Retinal pigment epithelial cell (primary cell): ENCODE measurements around the gene CTNNA2.

ENCODE experiments used
- DNase-seq: peaks from one replicate; pipeline ENCODE4 v3.0.0-alpha.2; 2010; ENCODE audit warnings: low read depth
- H3K4me3 ChIP-seq: 2 replicates; pipeline ENCODE4 v1.5.1; 2011; ENCODE audit warnings: mild to moderate bottlenecking, low read length, control low read depth, moderate library complexity
- TF ChIP-seq, protein P1 (sequence below): conservative IDR thresholded peaks from 2 replicates; pipeline ENCODE4 v1.5.1; 2011; ENCODE audit warnings: low read depth, low read length, control low read depth, inconsistent platforms

CTNNA2 gene

DNA sequence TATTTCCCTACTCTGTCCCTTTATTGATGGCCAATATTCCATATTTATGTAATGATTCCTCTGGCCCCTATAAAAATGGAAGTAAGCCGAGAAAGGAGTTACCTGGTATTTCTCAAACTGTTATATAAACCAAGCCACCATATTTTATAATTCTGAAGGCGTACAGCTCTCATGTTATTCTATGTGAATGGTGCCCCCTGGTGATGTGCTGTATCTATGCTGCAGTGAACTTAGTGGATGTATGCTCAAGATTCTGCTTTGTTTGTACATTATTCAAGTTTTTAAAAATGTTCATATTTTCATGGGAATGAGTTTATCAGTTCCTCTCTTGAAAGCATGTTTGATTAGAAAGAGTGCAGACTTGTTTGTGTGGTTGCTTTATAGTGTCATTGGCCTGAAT lies 986.2 kb downstream of the CTNNA2 start:
- TF ChIP-seq, protein P1, sequence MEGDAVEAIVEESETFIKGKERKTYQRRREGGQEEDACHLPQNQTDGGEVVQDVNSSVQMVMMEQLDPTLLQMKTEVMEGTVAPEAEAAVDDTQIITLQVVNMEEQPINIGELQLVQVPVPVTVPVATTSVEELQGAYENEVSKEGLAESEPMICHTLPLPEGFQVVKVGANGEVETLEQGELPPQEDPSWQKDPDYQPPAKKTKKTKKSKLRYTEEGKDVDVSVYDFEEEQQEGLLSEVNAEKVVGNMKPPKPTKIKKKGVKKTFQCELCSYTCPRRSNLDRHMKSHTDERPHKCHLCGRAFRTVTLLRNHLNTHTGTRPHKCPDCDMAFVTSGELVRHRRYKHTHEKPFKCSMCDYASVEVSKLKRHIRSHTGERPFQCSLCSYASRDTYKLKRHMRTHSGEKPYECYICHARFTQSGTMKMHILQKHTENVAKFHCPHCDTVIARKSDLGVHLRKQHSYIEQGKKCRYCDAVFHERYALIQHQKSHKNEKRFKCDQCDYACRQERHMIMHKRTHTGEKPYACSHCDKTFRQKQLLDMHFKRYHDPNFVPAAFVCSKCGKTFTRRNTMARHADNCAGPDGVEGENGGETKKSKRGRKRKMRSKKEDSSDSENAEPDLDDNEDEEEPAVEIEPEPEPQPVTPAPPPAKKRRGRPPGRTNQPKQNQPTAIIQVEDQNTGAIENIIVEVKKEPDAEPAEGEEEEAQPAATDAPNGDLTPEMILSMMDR, result peak; percentile 82
- no peak overlapping the region for H3K4me3 ChIP-seq
- peak; percentile 23 for DNase-seq

DNA sequence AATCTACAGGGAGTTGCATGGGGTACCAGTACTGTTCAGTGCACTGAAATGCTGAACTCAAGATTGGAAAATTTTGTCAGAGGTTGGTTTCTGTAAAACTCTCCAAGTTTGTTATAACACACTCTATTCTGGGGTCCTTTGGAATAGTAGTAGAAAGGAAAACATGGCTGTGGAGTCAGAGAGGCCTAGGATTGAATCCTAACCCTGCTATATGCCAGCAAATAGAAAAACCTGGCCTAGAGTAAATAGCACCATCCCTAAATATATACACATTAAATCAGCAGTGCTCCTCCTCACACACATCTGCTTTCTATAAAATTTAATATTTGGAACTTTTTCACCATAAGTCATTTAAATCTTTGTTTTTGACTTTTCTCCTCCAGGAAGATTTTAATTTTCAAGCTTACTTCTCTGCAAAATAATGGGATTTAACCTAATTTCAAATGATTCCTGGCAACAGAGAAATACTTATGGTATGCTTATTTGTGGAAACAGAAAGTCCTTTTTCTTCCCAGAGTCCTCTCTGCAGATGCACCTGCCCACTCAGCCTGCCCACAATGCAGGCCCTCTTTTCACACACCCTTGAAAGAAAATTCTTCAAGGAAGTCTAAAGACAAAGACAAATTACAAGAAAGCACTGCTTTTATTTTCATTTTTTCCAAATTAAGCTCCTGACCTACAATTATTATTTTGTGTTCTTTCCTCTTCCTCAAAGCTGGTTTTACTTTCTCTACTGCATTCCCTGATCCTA lies 989.2 kb downstream of the CTNNA2 start:
- no peak overlapping the region for H3K4me3 ChIP-seq
- no peak for DNase-seq
- TF ChIP-seq, protein P1, result no peak

DNA sequence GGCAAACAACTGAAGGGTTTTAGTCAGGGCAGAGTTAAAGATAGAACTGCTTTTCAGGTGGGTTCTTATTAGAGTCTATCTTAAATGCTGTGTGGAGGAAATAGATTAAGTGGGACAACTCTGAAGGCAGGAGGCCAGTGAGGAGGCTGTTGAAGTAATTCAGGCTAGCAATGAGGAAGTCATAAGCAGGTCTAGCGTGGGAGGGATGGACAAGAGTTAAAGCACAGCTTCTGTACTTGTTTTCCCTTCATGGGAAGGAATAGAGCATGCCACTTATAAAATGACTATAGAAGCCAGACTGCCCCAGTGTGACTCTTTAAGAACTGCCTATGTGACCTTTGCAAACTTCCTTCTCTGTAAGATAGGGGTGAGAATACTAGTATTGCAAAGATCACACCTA lies 993.7 kb downstream of the CTNNA2 start:
- no peak overlapping the region for H3K4me3 ChIP-seq
- TF ChIP-seq, protein P1, result no peak

DNA sequence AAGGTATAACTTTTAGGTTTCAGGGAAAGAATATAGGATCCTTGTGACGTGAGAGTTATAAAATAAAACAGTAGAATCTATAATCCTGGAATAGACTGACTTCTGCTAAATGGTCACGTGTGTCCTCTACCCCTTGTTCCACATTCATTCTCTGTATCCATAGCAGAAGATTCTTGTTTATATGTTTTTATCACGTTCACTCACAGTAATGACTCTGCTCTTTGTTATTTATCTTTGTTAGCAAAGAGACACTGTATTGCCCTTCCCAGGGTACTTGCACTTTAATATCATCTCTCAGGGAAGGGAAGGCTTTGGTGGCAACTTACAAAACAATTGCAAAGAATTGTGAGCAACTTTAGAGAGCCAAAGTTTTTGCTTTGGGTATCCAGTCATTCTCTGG lies 997.9 kb downstream of the CTNNA2 start:
- TF ChIP-seq, protein P1, result no peak
- DNase-seq, result no peak
- H3K4me3 ChIP-seq, result no peak overlapping the region

More for the DNA sequence above, 993.7 kb downstream of the CTNNA2 start:
- DNase-seq, result no peak

DNA sequence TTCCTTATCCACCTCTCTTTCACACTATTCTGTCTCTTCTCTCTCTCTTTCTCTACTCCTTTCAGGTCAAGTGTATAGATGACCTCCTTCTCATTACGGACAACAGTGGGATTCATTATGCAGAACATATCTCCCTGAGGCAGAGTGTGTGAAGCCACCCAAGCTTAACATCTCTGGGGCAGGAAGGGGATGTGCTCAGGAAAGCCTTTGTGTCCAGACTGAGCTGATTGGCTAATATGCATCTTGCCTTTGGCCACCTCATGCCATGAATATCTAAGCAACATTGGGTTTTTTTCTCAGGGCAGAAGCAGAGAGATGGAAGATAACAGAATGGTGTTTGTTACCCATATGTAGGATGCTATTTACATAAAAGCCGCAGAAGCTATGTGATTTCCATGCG lies 1003.1 kb downstream of the CTNNA2 start:
- H3K4me3 ChIP-seq, result no peak overlapping the region
- TF ChIP-seq, protein P1, result no peak
- DNase-seq, result no peak

DNA sequence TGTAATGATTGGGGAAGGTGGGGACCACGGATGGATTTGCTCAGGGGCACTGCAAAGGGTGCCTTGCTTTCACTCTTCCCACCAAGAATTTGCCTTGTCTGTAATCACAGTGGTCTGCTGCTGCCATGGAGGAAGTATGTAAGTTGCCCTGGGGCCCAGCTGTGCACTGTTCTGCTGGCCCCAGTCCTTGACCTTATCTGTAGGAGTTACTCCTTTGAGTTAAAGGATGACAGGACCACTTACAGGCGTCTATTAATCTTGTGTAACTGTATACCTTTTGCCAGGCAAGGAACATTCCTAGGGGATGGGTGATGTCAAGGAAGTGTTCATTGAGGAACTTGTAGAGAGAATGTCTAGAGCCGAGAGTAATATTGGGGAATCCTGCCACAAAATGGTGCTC lies 1004.5 kb downstream of the CTNNA2 start:
- H3K4me3 ChIP-seq, result no peak overlapping the region
- DNase-seq, result no peak
- TF ChIP-seq, protein P1, result no peak

DNA sequence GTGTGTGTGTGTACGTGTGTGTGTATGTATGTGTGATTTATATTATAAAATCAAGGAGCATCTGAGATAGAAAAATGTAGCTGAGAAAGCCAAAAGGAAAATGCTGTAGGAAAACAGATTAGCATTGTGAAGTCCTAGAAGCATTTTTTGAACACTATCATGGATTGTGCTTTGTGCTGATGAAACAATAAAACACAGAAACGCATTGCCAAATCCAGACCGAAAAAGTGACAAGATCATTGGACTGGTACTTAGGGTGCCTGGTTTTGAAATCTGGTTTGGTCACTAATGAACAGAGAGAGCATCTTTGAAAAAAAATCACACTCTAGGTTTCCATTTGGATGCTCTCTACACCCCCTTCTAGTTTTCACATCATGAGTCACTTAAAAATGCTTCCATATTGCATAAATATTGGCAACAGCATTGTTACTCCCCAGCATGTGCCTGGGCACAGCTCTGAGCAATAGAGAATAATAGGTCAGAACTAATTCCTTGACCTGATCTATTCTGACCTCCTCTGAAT lies 1006.3 kb downstream of the CTNNA2 start:
- no peak overlapping the region for H3K4me3 ChIP-seq
- DNase-seq, result no peak
- TF ChIP-seq, protein P1, result no peak
